PC-3 (cell line): ENCODE results near the gene ANGPT4. TPM values are rescaled to one million over a fixed set of nuclear protein-coding genes. Genes with fewer than 3 reads are reported as not detected.

Experiments used
- ATAC-seq: fragments of 200-7000 bp; cut with Tn5 transposase; 2 replicates; pipeline ENCODE4 v1.9.1; 2020; ENCODE audit warnings: mild to moderate bottlenecking, moderate library complexity
- BruUV-seq: library from RNA; stranded (reverse); fragments of 400-500 nt; replicated peaks from 2 replicates; lab custom pipeline; 2021; lab: Mats Ljungman, UMichigan
- CTCF ChIA-PET: fragments of 300-600 bp; sonication (Branson Sonifier 250); formaldehyde crosslinking; loops from one replicate; lab custom pipeline; 2022; ENCODE audit warnings: antibody characterized with exemption; lab: Charles Lee
- POLR2A ChIA-PET: fragments of 300-600 bp; sonication (Branson Sonifier 250); formaldehyde crosslinking; loops from one replicate; lab custom pipeline; 2022; ENCODE audit warnings: antibody characterized with exemption; ENCODE audit not compliant: unreplicated experiment; lab: Charles Lee
- DNase-seq: peaks from one replicate; pipeline ENCODE4 v3.0.0-alpha.2; 2015
- H2AFZ ChIP-seq: fragments of 300-600 bp; sonication (generic); 2 replicates; pipeline ENCODE4 v1.6.0; 2016; ENCODE audit warnings: antibody characterized with exemption, low read length
- H3F3A ChIP-seq: fragments of 300-600 bp; sonication (generic); one replicate; pipeline ENCODE4 v1.6.0; 2017; ENCODE audit warnings: antibody characterized with exemption, low read length, control low read depth, mild to moderate bottlenecking; ENCODE audit not compliant: unreplicated experiment
- H3K27ac ChIP-seq: fragments of 300-600 bp; sonication (generic); 2 replicates; pipeline ENCODE4 v1.5.1; 2016; ENCODE audit warnings: mild to moderate bottlenecking, low read length
- H3K27me3 ChIP-seq: fragments of 300-600 bp; sonication (generic); 2 replicates; pipeline ENCODE4 v1.6.1; 2016; ENCODE audit warnings: low read length, mixed read lengths
- H3K36me3 ChIP-seq: fragments of 300-600 bp; sonication (generic); 2 replicates; pipeline ENCODE4 v1.6.1; 2016; ENCODE audit warnings: low read depth, mixed run types, low read length, mixed read lengths
- H3K4me1 ChIP-seq: fragments of 300-600 bp; sonication (generic); 2 replicates; pipeline ENCODE4 v1.5.1; 2016; ENCODE audit warnings: low read length; ENCODE audit not compliant: insufficient read depth
- H3K4me2 ChIP-seq: fragments of 300-600 bp; sonication (generic); 2 replicates; pipeline ENCODE4 v1.6.0; 2016; ENCODE audit warnings: low read length
- H3K4me3 ChIP-seq: fragments of 300-600 bp; sonication (generic); 2 replicates; pipeline ENCODE4 v1.5.1; 2016; ENCODE audit warnings: mild to moderate bottlenecking, low read length, mixed read lengths
- H3K79me2 ChIP-seq: fragments of 300-600 bp; sonication (generic); 2 replicates; pipeline ENCODE4 v1.6.1; 2017; ENCODE audit warnings: low read length, mixed read lengths
- H3K9ac ChIP-seq: fragments of 300-600 bp; sonication (generic); 2 replicates; pipeline ENCODE4 v1.6.0; 2016; ENCODE audit warnings: mild to moderate bottlenecking, low read length
- H3K9me2 ChIP-seq: fragments of 300-600 bp; sonication (generic); replicated peaks from 2 replicates; pipeline ENCODE4 v1.6.1; 2016; ENCODE audit warnings: mixed run types, low read length, mixed read lengths
- H3K9me3 ChIP-seq: fragments of 300-600 bp; sonication (generic); 2 replicates; pipeline ENCODE4 v1.6.1; 2016; ENCODE audit warnings: low read length, mixed read lengths
- H4K20me1 ChIP-seq: fragments of 300-600 bp; sonication (generic); 2 replicates; pipeline ENCODE4 v1.6.1; 2016; ENCODE audit warnings: low read length, mixed read lengths
- EZH2 ChIP-seq: fragments of 300-600 bp; sonication (generic); IDR thresholded peaks from one replicate; pipeline ENCODE4 v1.6.1; 2017; ENCODE audit warnings: antibody characterized with exemption, mild to moderate bottlenecking, low read length; ENCODE audit not compliant: unreplicated experiment
- EZH2phosphoT487 ChIP-seq: fragments of 300-600 bp; sonication (generic); IDR thresholded peaks from 2 replicates; pipeline ENCODE4 v1.6.1; 2018; ENCODE audit warnings: mild to moderate bottlenecking, antibody characterized with exemption, low read length, borderline replicate concordance
- intact Hi-C: fragments of 100-400 bp; cut with micrococcal nuclease; formaldehyde crosslinking; loops from 2 replicates; pipeline ENCODE4 v1.9.0; 2023
- total RNA-seq: library from RNA; depleted of rRNA; stranded (reverse); fragments of >200 nt; gene quantifications from 2 replicates; pipeline ENCODE4 v1.2.3, GENCODE V29; 2014
- TF ChIP-seq, protein P1 (sequence below): fragments of 300-600 bp; sonication (generic); conservative IDR thresholded peaks from 2 replicates; pipeline ENCODE4 v1.5.1; 2017; ENCODE audit warnings: antibody characterized with exemption, low read depth, mild to moderate bottlenecking, low read length

The ANGPT4 gene
- total RNA-seq, 1 experiment from 2014 or later = not detected

DNA sequence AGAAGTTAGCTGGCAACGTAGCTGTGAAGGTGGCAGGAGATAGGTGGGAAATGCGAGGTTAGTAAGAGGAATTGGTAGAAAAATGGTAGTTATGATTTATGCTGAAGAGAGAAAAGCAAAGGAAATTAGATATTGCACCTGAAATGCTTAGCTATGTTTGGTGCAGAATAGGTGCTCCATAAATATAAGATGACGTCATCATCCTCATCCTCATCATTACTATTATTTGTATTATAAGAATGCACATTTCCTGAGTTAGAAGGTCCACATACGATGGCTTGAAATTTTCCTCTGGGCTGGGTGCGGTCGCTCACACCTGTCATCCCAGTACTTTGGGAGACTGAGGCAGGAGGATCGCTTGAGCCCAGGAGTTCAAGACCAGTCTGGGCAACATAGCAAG is 39.5 kb upstream of the ANGPT4 start:
- BruUV-seq = no TSS peak
- DNase-seq (no peak), ATAC-seq (no peak)
- CTCF ChIA-PET = interaction anchor here (0.7 to 2.8 kb wide), 3 partner anchors 137 to 141 kb away, joined by 4 to 13 read pairs (median 4); no protein-coding TSS in a partner anchor
- H3F3A ChIP-seq = no peaks in the 10 kb centered on the region
- intact Hi-C loops = loop anchor here (1.0 to 10.0 kb wide), 2 partner anchors 139 to 229 kb away; partner anchors contain the start of gene TMEM74B
- no peaks in the 10 kb centered on the region for H3K36me3 ChIP-seq
- no peaks in the 10 kb centered on the region for H3K9me2 ChIP-seq
- H3K4me3 ChIP-seq = no peak overlapping the region
- POLR2A ChIA-PET = interaction anchor here (0.6 kb wide), 1 partner anchor 66 kb away, joined by 4 read pairs; no protein-coding TSS in a partner anchor
- H2AFZ ChIP-seq = no peak overlapping the region
- no peak overlapping the region for H3K9ac ChIP-seq
- H3K4me2 ChIP-seq = no peak overlapping the region
- TF ChIP-seq, protein P1, sequence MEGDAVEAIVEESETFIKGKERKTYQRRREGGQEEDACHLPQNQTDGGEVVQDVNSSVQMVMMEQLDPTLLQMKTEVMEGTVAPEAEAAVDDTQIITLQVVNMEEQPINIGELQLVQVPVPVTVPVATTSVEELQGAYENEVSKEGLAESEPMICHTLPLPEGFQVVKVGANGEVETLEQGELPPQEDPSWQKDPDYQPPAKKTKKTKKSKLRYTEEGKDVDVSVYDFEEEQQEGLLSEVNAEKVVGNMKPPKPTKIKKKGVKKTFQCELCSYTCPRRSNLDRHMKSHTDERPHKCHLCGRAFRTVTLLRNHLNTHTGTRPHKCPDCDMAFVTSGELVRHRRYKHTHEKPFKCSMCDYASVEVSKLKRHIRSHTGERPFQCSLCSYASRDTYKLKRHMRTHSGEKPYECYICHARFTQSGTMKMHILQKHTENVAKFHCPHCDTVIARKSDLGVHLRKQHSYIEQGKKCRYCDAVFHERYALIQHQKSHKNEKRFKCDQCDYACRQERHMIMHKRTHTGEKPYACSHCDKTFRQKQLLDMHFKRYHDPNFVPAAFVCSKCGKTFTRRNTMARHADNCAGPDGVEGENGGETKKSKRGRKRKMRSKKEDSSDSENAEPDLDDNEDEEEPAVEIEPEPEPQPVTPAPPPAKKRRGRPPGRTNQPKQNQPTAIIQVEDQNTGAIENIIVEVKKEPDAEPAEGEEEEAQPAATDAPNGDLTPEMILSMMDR = no peak
- no peak overlapping the region for H3K27ac ChIP-seq
- H3K9me3 ChIP-seq = no peaks in the 10 kb centered on the region
- no peaks in the 10 kb centered on the region for H3K79me2 ChIP-seq
- no peaks in the 10 kb centered on the region for H3K4me1 ChIP-seq
- H3K27me3 ChIP-seq = peaks cover 27% of the 10 kb centered on the region
- H4K20me1 ChIP-seq = no peaks in the 10 kb centered on the region

DNA sequence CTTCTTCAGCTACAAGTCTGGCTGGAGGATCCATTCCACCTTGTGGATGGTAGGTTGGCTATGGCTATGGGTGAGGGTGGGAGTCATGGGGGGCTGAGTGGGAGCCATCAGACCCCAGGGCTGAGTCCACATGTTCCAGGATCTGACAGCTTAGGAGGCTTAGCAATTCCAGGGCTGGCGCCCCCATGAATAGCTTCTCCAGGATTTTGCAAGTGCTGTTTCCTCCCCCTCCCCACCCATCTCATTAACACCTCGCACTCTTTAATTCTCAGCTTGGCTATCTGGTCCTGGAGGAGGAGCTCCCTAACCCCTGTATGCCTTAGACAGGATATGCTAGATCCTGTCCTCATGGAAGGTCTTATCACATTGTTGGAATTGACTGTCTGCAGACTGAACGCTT is 39.0 kb upstream of the ANGPT4 start:
- peaks cover 25% of the 10 kb centered on the region for H3K27me3 ChIP-seq
- no peak overlapping the region for H3K27ac ChIP-seq
- no peak overlapping the region for H3K4me3 ChIP-seq
- BruUV-seq = no TSS peak
- DNase-seq = no peak
- intact Hi-C loops = loop anchor here (10.0 kb wide), 1 partner anchor 230 kb away; the partner anchor contains the start of gene TMEM74B
- POLR2A ChIA-PET = no interaction called here
- no peaks in the 10 kb centered on the region for H3K36me3 ChIP-seq
- H4K20me1 ChIP-seq = no peaks in the 10 kb centered on the region
- no peaks in the 10 kb centered on the region for H3K9me2 ChIP-seq
- no peak overlapping the region for H2AFZ ChIP-seq
- CTCF ChIA-PET = interaction anchor here (1.2 to 2.8 kb wide), 2 partner anchors 137 to 139 kb away, joined by 4 to 13 read pairs; no protein-coding TSS in a partner anchor
- no peaks in the 10 kb centered on the region for H3K79me2 ChIP-seq
- no peaks in the 10 kb centered on the region for H3K4me1 ChIP-seq
- no peaks in the 10 kb centered on the region for H3K9me3 ChIP-seq
- ATAC-seq = no peak
- no peaks in the 10 kb centered on the region for H3F3A ChIP-seq
- no peak for TF ChIP-seq EZH2phosphoT487
- TF ChIP-seq EZH2 = no peak
- TF ChIP-seq, protein P1 = no peak
- H3K4me2 ChIP-seq = no peak overlapping the region
- no peak overlapping the region for H3K9ac ChIP-seq

DNA sequence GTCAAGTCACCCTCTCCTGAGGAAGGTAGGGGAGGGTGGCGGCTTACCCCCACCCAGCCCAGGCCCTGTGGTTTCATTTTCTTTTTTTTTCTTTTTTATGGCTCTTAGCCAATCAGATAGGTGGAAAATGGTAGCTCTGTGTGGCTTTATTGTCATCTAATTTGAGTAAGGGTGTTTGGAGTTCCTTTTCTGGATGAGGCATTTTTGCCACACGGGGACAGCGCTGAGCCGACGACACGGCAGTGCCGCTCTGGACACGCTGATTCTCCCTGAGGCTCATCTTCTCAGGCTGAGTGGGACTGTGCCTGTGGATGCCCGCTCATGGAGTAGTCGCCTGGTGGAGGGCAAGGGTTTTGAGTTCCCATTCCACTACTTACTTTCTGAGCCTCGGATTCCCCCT is 37.6 kb upstream of the ANGPT4 start:
- ATAC-seq = 0 out of 2 replicates have a peak, but pooled peaks have one; percentile 18
- TF ChIP-seq, protein P1 = peak; percentile 48
- TF ChIP-seq EZH2 = no peak
- H3K4me1 ChIP-seq = no peaks in the 10 kb centered on the region
- H3K9me3 ChIP-seq = no peaks in the 10 kb centered on the region
- H3K9ac ChIP-seq = no peak overlapping the region
- intact Hi-C loops = loop anchor here (10.0 kb wide), 1 partner anchor 231 kb away; the partner anchor contains the start of gene TMEM74B
- H3K27me3 ChIP-seq = peaks cover 24% of the 10 kb centered on the region
- no peaks in the 10 kb centered on the region for H3F3A ChIP-seq
- no peaks in the 10 kb centered on the region for H3K36me3 ChIP-seq
- H3K9me2 ChIP-seq = no peaks in the 10 kb centered on the region
- BruUV-seq = no TSS peak
- peak; percentile 28 for DNase-seq
- no peak overlapping the region for H3K4me2 ChIP-seq
- ChIA-PET CTCF (interaction anchor here (0.6 kb wide), 1 partner anchor 1829 kb away, joined by 6 read pairs; no protein-coding TSS in a partner anchor), POLR2A (no interaction called here)
- no peak overlapping the region for H3K27ac ChIP-seq
- no peaks in the 10 kb centered on the region for H4K20me1 ChIP-seq
- no peaks in the 10 kb centered on the region for H3K79me2 ChIP-seq
- H3K4me3 ChIP-seq = no peak overlapping the region
- H2AFZ ChIP-seq = no peak overlapping the region
